SK-N-SH treated with all-trans-retinoic acid at 6 μM for 48 hours (cell line): ENCODE results near the gene SUCO.

Source experiments
- ATAC-seq: fragments of 200-7000 bp; cut with Tn5 transposase; 3 replicates; pipeline ENCODE4 v1.9.1; 2020; ENCODE audit warnings: mild to moderate bottlenecking, moderate library complexity
- ARNTL ChIP-seq: fragments of 450-650 bp; formaldehyde crosslinking; IDR thresholded peaks from 2 replicates; pipeline ENCODE4 v1.5.0; 2020; ENCODE audit warnings: low read depth, mild to moderate bottlenecking, moderate library complexity, borderline replicate concordance
- BACH2 ChIP-seq: fragments of 250-450 bp; sonication (Bioruptor Pico); IDR thresholded peaks from 2 replicates; pipeline ENCODE4 v1.9.0; 2021; ENCODE audit warnings: mild to moderate bottlenecking, borderline replicate concordance
- CSDC2 ChIP-seq: fragments of 250-450 bp; sonication (Bioruptor Pico); IDR thresholded peaks from 2 replicates; pipeline ENCODE4 v1.5.0; 2020; ENCODE audit warnings: mild to moderate bottlenecking, moderate library complexity
- ESRRG ChIP-seq: fragments of 250-450 bp; sonication (Bioruptor Pico); IDR thresholded peaks from 2 replicates; pipeline ENCODE4 v1.6.1; 2021; ENCODE audit warnings: mild to moderate bottlenecking
- GLIS3 ChIP-seq: fragments of 250-450 bp; sonication (Bioruptor Pico); IDR thresholded peaks from 2 replicates; pipeline ENCODE4 v1.5.0; 2020; ENCODE audit warnings: mild to moderate bottlenecking, moderate library complexity
- ISL1 ChIP-seq: fragments of 250-450 bp; sonication (Bioruptor Pico); IDR thresholded peaks from 2 replicates; pipeline ENCODE4 v2.1.2; 2022; ENCODE audit warnings: mild to moderate bottlenecking, moderate library complexity
- OSR1 ChIP-seq: fragments of 250-450 bp; sonication (Bioruptor Pico); IDR thresholded peaks from 2 replicates; pipeline ENCODE4 v1.8.0; 2022; ENCODE audit warnings: moderate library complexity, mild to moderate bottlenecking, inconsistent platforms
- PPARA ChIP-seq: fragments of 250-450 bp; sonication (Bioruptor Pico); IDR thresholded peaks from 2 replicates; pipeline ENCODE4 v1.5.0; 2020; ENCODE audit warnings: mild to moderate bottlenecking, borderline replicate concordance
- RARB ChIP-seq: fragments of 250-450 bp; sonication (Bioruptor Pico); IDR thresholded peaks from 2 replicates; pipeline ENCODE4 v1.8.0; 2021; ENCODE audit warnings: mild to moderate bottlenecking, moderate library complexity
- SNAI2 ChIP-seq: fragments of 250-450 bp; sonication (Bioruptor Pico); IDR thresholded peaks from 2 replicates; pipeline ENCODE4 v1.5.0; 2020; ENCODE audit warnings: mild to moderate bottlenecking, moderate library complexity
- TCF4 ChIP-seq: fragments of 250-450 bp; sonication (Bioruptor Pico); IDR thresholded peaks from 2 replicates; pipeline ENCODE4 v1.8.0; 2021; ENCODE audit warnings: mild to moderate bottlenecking, moderate library complexity, borderline replicate concordance
- TOX ChIP-seq: fragments of 250-450 bp; sonication (Bioruptor Pico); IDR thresholded peaks from 2 replicates; pipeline ENCODE4 v1.8.0; 2021; ENCODE audit warnings: mild to moderate bottlenecking, moderate library complexity, borderline replicate concordance
- ZC3H10 ChIP-seq: fragments of 250-450 bp; sonication (Bioruptor Pico); IDR thresholded peaks from 2 replicates; pipeline ENCODE4 v1.5.1; 2021; ENCODE audit warnings: mild to moderate bottlenecking, moderate library complexity
- ZFP3 ChIP-seq: fragments of 250-450 bp; sonication (Bioruptor Pico); IDR thresholded peaks from 2 replicates; pipeline ENCODE4 v1.5.0; 2020; ENCODE audit warnings: mild to moderate bottlenecking, moderate library complexity
- ZFP30 ChIP-seq: fragments of 450-650 bp; formaldehyde crosslinking; IDR thresholded peaks from 2 replicates; pipeline ENCODE4 v1.5.0; 2022; ENCODE audit warnings: mild to moderate bottlenecking, moderate library complexity
- ZNF565 ChIP-seq: fragments of 450-650 bp; formaldehyde crosslinking; conservative IDR thresholded peaks from 2 replicates; pipeline ENCODE4 v1.5.0; 2020; ENCODE audit warnings: low read depth, mild to moderate bottlenecking, moderate library complexity
- ZNF70 ChIP-seq: fragments of 450-650 bp; formaldehyde crosslinking; IDR thresholded peaks from 2 replicates; pipeline ENCODE4 v1.5.0; 2020; ENCODE audit warnings: mild to moderate bottlenecking, moderate library complexity
- TF ChIP-seq, protein P1 (sequence below): fragments of 250-450 bp; sonication (Bioruptor Pico); IDR thresholded peaks from 2 replicates; pipeline ENCODE4 v1.5.1; 2020; ENCODE audit warnings: low read depth, mild to moderate bottlenecking, moderate library complexity
- TF ChIP-seq, protein P2 (sequence below): fragments of 250-450 bp; sonication (Bioruptor Pico); IDR thresholded peaks from 2 replicates; pipeline ENCODE4 v1.8.0; 2020; ENCODE audit warnings: mild to moderate bottlenecking, moderate library complexity, borderline replicate concordance
- TF ChIP-seq, protein P3 (sequence below): fragments of 250-450 bp; sonication (Bioruptor Pico); IDR thresholded peaks from 2 replicates; pipeline ENCODE4 v1.5.1; 2021; ENCODE audit warnings: mild to moderate bottlenecking, moderate library complexity
- TF ChIP-seq, protein P4 (sequence below): fragments of 250-450 bp; sonication (Bioruptor Pico); IDR thresholded peaks from 2 replicates; pipeline ENCODE4 v1.8.0; 2021; ENCODE audit warnings: low read depth, mild to moderate bottlenecking, moderate library complexity, borderline replicate concordance
- TF ChIP-seq, protein P5 (sequence below): fragments of 250-450 bp; sonication (Bioruptor Pico); IDR thresholded peaks from 2 replicates; pipeline ENCODE4 v1.5.0; 2020; ENCODE audit warnings: mild to moderate bottlenecking, moderate library complexity

Gene SUCO

DNA sequence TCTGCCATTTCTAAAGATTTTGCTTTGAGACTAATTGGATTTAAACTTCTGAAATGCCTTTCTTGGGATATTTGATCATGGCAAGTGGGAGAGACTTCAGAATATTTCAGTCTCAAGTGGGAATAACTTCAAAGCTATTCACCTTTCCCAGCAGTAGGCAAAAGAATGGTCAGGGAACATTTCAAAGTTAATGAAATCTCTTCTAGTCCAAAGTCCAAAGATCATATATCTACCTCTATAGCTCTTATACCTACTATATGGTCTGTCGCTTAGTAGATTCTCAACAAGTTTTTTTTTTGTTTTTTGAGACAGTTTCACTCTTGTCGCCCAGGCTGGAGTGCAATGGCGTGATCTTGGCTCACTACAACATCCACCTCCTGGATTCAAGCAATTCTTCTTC lies 44.6 kb upstream of the SUCO start:
- TF ChIP-seq OSR1 (no peak), ZC3H10 (CRISPR knock-in tag) (no peak), TCF4 (no peak), ARNTL (CRISPR knock-in tag) (no peak), GLIS3 (CRISPR knock-in tag) (no peak), CSDC2 (CRISPR knock-in tag) (no peak), TOX (CRISPR knock-in tag) (no peak), SNAI2 (no peak), ZNF565 (CRISPR knock-in tag) (no peak), ZNF70 (CRISPR knock-in tag) (no peak), ISL1 (no peak), RARB (CRISPR knock-in tag) (no peak), ZFP3 (no peak), ESRRG (CRISPR knock-in tag) (no peak)
- TF ChIP-seq, protein P1, sequence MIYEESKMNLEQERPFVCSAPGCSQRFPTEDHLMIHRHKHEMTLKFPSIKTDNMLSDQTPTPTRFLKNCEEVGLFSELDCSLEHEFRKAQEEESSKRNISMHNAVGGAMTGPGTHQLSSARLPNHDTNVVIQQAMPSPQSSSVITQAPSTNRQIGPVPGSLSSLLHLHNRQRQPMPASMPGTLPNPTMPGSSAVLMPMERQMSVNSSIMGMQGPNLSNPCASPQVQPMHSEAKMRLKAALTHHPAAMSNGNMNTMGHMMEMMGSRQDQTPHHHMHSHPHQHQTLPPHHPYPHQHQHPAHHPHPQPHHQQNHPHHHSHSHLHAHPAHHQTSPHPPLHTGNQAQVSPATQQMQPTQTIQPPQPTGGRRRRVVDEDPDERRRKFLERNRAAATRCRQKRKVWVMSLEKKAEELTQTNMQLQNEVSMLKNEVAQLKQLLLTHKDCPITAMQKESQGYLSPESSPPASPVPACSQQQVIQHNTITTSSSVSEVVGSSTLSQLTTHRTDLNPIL (CRISPR knock-in tag) = no peak
- TF ChIP-seq, protein P2, sequence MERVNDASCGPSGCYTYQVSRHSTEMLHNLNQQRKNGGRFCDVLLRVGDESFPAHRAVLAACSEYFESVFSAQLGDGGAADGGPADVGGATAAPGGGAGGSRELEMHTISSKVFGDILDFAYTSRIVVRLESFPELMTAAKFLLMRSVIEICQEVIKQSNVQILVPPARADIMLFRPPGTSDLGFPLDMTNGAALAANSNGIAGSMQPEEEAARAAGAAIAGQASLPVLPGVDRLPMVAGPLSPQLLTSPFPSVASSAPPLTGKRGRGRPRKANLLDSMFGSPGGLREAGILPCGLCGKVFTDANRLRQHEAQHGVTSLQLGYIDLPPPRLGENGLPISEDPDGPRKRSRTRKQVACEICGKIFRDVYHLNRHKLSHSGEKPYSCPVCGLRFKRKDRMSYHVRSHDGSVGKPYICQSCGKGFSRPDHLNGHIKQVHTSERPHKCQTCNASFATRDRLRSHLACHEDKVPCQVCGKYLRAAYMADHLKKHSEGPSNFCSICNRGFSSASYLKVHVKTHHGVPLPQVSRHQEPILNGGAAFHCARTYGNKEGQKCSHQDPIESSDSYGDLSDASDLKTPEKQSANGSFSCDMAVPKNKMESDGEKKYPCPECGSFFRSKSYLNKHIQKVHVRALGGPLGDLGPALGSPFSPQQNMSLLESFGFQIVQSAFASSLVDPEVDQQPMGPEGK (CRISPR knock-in tag) = no peak
- TF ChIP-seq, protein P3, sequence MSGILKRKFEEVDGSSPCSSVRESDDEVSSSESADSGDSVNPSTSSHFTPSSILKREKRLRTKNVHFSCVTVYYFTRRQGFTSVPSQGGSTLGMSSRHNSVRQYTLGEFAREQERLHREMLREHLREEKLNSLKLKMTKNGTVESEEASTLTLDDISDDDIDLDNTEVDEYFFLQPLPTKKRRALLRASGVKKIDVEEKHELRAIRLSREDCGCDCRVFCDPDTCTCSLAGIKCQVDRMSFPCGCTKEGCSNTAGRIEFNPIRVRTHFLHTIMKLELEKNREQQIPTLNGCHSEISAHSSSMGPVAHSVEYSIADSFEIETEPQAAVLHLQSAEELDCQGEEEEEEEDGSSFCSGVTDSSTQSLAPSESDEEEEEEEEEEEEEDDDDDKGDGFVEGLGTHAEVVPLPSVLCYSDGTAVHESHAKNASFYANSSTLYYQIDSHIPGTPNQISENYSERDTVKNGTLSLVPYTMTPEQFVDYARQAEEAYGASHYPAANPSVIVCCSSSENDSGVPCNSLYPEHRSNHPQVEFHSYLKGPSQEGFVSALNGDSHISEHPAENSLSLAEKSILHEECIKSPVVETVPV = no peak
- TF ChIP-seq, protein P4, sequence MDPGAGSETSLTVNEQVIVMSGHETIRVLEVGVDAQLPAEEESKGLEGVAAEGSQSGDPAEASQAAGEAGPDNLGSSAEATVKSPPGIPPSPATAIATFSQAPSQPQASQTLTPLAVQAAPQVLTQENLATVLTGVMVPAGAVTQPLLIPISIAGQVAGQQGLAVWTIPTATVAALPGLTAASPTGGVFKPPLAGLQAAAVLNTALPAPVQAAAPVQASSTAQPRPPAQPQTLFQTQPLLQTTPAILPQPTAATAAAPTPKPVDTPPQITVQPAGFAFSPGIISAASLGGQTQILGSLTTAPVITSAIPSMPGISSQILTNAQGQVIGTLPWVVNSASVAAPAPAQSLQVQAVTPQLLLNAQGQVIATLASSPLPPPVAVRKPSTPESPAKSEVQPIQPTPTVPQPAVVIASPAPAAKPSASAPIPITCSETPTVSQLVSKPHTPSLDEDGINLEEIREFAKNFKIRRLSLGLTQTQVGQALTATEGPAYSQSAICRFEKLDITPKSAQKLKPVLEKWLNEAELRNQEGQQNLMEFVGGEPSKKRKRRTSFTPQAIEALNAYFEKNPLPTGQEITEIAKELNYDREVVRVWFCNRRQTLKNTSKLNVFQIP (CRISPR knock-in tag) = no peak
- no peak for ATAC-seq

DNA sequence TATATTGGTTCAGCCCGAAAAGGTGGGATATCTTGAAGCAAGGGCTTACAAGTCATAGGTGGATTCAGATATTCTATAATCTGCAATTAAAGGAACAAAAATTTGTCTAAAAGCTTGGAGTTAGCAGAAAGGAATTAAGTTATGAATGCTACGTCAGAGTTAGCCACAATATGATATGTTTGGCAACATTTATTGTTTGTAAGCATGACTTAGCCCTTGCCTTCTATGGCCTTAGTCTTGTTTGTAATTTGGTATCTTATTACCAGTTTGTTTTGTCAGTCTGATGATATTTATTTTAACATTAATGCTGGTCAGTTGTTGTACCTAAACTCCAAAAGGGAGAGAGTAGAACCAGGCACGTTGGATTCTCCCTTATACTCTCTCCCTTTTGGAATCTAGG lies 43.1 kb upstream of the SUCO start:
- TF ChIP-seq, protein P5, sequence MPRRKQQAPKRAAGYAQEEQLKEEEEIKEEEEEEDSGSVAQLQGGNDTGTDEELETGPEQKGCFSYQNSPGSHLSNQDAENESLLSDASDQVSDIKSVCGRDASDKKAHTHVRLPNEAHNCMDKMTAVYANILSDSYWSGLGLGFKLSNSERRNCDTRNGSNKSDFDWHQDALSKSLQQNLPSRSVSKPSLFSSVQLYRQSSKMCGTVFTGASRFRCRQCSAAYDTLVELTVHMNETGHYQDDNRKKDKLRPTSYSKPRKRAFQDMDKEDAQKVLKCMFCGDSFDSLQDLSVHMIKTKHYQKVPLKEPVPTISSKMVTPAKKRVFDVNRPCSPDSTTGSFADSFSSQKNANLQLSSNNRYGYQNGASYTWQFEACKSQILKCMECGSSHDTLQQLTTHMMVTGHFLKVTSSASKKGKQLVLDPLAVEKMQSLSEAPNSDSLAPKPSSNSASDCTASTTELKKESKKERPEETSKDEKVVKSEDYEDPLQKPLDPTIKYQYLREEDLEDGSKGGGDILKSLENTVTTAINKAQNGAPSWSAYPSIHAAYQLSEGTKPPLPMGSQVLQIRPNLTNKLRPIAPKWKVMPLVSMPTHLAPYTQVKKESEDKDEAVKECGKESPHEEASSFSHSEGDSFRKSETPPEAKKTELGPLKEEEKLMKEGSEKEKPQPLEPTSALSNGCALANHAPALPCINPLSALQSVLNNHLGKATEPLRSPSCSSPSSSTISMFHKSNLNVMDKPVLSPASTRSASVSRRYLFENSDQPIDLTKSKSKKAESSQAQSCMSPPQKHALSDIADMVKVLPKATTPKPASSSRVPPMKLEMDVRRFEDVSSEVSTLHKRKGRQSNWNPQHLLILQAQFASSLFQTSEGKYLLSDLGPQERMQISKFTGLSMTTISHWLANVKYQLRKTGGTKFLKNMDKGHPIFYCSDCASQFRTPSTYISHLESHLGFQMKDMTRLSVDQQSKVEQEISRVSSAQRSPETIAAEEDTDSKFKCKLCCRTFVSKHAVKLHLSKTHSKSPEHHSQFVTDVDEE = no peak
- TF ChIP-seq ZFP30 (CRISPR knock-in tag) (no peak), PPARA (no peak), TCF4 (no peak), ZFP3 (no peak), SNAI2 (no peak), GLIS3 (CRISPR knock-in tag) (no peak), CSDC2 (CRISPR knock-in tag) (no peak), ISL1 (no peak), RARB (CRISPR knock-in tag) (no peak), ZC3H10 (CRISPR knock-in tag) (no peak), ARNTL (CRISPR knock-in tag) (no peak), BACH2 (CRISPR knock-in tag) (no peak), ZNF565 (CRISPR knock-in tag) (no peak), OSR1 (no peak), ESRRG (CRISPR knock-in tag) (no peak)
- TF ChIP-seq, protein P1 (CRISPR knock-in tag) = no peak
- TF ChIP-seq, protein P2 (CRISPR knock-in tag) = no peak
- ATAC-seq = no peak
